Suprapubic skin (tissue), 4 donors: ENCODE measurements around the gene GRIP2.

ENCODE experiments used
- EP300 ChIP-seq: sonication (generic); formaldehyde crosslinking; IDR thresholded peaks from one replicate; pipeline ENCODE4 v1.6.1; 2017; ENCODE audit warnings: antibody characterized with exemption
- POLR2AphosphoS5 ChIP-seq, 3 donors: sonication (generic); formaldehyde crosslinking; IDR thresholded peaks; one replicate each; pipeline ENCODE4 v1.6.1; 2017; ENCODE audit warnings: antibody characterized with exemption in 3 of 3
- TF ChIP-seq, protein P1 (sequence below), 2 donors: fragments of 200-600 bp in 1 of 2; fragments of 450-650 bp in 1 of 2; sonication (generic) in 1 of 2; IDR thresholded peaks; one replicate each; pipeline ENCODE4 v1.5.1; 2016 to 2019; ENCODE audit warnings: antibody characterized with exemption in 2 of 2, mild to moderate bottlenecking in 1 of 2, moderate library complexity in 1 of 2

DNA sequence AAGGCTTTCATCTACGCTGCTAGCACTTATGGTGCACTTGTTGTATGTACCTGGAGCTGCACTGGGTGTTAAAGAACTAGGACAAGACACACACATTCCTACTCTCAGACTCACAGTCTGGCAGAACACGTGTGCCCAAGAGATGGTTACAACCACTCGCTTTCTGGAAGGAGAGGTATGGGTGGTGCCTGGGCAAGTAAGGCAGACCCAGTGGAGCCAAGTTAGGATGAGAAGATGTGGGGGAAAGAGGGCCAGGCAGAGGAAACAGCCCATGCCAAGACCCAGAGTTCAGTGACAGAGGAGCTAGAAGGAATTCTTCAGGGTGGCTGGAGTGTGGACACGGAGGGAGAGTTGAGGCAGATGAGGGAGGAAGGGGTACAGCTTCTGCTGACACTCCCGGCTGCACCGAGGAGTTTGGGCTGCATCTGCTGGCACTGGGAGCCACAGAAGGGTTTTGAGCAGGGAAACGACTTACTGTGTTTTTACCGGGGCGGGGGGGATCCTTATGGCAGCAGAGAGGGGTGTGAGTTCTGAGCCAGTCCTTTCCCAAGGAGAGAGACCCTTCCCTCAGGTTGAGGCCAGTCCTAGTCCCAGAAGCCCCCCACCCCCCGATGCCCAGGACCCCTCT is 59.0 kb downstream of the GRIP2 start:
- TF ChIP-seq, protein P1, sequence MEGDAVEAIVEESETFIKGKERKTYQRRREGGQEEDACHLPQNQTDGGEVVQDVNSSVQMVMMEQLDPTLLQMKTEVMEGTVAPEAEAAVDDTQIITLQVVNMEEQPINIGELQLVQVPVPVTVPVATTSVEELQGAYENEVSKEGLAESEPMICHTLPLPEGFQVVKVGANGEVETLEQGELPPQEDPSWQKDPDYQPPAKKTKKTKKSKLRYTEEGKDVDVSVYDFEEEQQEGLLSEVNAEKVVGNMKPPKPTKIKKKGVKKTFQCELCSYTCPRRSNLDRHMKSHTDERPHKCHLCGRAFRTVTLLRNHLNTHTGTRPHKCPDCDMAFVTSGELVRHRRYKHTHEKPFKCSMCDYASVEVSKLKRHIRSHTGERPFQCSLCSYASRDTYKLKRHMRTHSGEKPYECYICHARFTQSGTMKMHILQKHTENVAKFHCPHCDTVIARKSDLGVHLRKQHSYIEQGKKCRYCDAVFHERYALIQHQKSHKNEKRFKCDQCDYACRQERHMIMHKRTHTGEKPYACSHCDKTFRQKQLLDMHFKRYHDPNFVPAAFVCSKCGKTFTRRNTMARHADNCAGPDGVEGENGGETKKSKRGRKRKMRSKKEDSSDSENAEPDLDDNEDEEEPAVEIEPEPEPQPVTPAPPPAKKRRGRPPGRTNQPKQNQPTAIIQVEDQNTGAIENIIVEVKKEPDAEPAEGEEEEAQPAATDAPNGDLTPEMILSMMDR (IDR thresholded peaks at IDR 0.05) = no peak
- no peak for TF ChIP-seq POLR2AphosphoS5 (IDR thresholded peaks at IDR 0.05)
- TF ChIP-seq EP300 = no peak
